ENCODE measurements around the gene CACNA1A. TPM values are rescaled to one million over a fixed set of nuclear protein-coding genes. Genes with fewer than 3 reads are reported as not detected.

The CACNA1A gene
- total and polyA plus RNA-seq, 2 of the 13 experiments (the other 11 are each of a cell fraction or from before 2014, with no cell fraction given) = not detected

DNA sequence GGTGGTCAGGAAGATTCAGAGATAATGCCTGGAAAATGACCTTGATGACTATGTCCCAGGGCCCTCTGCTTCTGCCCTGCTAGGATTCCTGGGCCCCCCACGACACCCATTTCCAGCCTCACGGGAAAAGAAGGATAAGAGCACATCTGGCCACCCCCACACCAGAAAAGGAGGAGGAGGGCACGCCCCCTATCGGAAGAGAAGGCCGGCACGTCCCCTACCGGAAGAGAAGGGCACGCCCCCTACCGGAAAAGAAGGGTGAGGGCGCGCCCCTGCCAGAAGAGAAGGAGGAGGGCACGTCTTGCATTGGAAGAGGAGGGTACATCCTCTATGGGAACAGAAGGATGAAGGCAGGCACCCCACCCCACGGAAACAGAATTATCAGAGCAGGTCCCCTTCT, 271.8 kb downstream of the CACNA1A start (continued):
- TF ChIP-seq PCBP2 (optimal IDR thresholded peaks at IDR 0.05; ENCODE audit: low read depth, low read length, poor library complexity, severe bottlenecking) (no peak), HNRNPL (IDR thresholded peaks at IDR 0.05; ENCODE audit: low read depth, low read length) (no peak), ZNF558 (CRISPR knock-in tag; IDR thresholded peaks at IDR 0.05; ENCODE audit: borderline replicate concordance) (no peak), ETV5 (CRISPR knock-in tag; IDR thresholded peaks at IDR 0.05; ENCODE audit: borderline replicate concordance) (peak; percentile 95), ZNF383 (CRISPR knock-in tag; IDR thresholded peaks at IDR 0.05; ENCODE audit: borderline replicate concordance) (no peak), DPF2 (CRISPR knock-in tag; IDR thresholded peaks at IDR 0.05; ENCODE audit: borderline replicate concordance, low read depth) (no peak), U2AF2 (IDR thresholded peaks at IDR 0.05; ENCODE audit: low read depth, low read length) (no peak), SP5 (CRISPR knock-in tag; IDR thresholded peaks at IDR 0.05; ENCODE audit: borderline replicate concordance, low read depth) (no peak), RCOR2 (CRISPR knock-in tag; IDR thresholded peaks at IDR 0.05) (no peak), TSC22D2 (CRISPR knock-in tag; IDR thresholded peaks at IDR 0.05; ENCODE audit: borderline replicate concordance) (no peak), TGIF2 (CRISPR knock-in tag; IDR thresholded peaks at IDR 0.05) (peak; percentile 59; the same call in 1 of the 2 replicates), HIVEP1 (CRISPR knock-in tag; IDR thresholded peaks at IDR 0.05) (no peak), NPAS2 (CRISPR knock-in tag; IDR thresholded peaks at IDR 0.05; ENCODE audit: borderline replicate concordance) (no peak)
- TF ChIP-seq, protein P1, sequence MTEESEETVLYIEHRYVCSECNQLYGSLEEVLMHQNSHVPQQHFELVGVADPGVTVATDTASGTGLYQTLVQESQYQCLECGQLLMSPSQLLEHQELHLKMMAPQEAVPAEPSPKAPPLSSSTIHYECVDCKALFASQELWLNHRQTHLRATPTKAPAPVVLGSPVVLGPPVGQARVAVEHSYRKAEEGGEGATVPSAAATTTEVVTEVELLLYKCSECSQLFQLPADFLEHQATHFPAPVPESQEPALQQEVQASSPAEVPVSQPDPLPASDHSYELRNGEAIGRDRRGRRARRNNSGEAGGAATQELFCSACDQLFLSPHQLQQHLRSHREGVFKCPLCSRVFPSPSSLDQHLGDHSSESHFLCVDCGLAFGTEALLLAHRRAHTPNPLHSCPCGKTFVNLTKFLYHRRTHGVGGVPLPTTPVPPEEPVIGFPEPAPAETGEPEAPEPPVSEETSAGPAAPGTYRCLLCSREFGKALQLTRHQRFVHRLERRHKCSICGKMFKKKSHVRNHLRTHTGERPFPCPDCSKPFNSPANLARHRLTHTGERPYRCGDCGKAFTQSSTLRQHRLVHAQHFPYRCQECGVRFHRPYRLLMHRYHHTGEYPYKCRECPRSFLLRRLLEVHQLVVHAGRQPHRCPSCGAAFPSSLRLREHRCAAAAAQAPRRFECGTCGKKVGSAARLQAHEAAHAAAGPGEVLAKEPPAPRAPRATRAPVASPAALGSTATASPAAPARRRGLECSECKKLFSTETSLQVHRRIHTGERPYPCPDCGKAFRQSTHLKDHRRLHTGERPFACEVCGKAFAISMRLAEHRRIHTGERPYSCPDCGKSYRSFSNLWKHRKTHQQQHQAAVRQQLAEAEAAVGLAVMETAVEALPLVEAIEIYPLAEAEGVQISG (CRISPR knock-in tag; IDR thresholded peaks at IDR 0.05) = peak; percentile 60
- TF ChIP-seq, protein P2, sequence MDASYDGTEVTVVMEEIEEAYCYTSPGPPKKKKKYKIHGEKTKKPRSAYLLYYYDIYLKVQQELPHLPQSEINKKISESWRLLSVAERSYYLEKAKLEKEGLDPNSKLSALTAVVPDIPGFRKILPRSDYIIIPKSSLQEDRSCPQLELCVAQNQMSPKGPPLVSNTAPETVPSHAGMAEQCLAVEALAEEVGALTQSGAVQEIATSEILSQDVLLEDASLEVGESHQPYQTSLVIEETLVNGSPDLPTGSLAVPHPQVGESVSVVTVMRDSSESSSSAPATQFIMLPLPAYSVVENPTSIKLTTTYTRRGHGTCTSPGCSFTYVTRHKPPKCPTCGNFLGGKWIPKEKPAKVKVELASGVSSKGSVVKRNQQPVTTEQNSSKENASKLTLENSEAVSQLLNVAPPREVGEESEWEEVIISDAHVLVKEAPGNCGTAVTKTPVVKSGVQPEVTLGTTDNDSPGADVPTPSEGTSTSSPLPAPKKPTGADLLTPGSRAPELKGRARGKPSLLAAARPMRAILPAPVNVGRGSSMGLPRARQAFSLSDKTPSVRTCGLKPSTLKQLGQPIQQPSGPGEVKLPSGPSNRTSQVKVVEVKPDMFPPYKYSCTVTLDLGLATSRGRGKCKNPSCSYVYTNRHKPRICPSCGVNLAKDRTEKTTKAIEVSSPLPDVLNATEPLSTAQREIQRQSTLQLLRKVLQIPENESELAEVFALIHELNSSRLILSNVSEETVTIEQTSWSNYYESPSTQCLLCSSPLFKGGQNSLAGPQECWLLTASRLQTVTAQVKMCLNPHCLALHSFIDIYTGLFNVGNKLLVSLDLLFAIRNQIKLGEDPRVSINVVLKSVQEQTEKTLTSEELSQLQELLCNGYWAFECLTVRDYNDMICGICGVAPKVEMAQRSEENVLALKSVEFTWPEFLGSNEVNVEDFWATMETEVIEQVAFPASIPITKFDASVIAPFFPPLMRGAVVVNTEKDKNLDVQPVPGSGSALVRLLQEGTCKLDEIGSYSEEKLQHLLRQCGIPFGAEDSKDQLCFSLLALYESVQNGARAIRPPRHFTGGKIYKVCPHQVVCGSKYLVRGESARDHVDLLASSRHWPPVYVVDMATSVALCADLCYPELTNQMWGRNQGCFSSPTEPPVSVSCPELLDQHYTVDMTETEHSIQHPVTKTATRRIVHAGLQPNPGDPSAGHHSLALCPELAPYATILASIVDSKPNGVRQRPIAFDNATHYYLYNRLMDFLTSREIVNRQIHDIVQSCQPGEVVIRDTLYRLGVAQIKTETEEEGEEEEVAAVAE (CRISPR knock-in tag; IDR thresholded peaks at IDR 0.05; ENCODE audit: borderline replicate concordance) = no peak
- TF ChIP-seq, protein P3, sequence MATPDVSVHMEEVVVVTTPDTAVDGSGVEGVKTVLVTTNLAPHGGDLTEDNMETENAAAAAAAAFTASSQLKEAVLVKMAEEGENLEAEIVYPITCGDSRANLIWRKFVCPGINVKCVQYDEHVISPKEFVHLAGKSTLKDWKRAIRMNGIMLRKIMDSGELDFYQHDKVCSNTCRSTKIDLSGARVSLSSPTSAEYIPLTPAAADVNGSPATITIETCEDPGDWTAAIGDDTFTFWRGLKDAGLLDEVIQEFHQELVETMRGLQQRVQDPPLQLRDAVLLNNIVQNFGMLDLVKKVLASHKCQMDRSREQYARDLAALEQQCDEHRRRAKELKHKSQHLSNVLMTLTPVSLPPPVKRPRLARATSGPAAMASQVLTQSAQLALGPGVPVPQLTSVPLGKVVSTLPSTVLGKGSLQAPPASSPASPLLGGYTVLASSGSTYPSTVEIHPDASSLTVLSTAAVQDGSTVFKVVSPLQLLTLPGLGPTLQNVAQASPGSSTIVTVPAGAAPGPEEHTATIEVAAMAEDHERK (CRISPR knock-in tag; IDR thresholded peaks at IDR 0.05; ENCODE audit: low read depth) = no peak
- TF ChIP-seq, protein P4, sequence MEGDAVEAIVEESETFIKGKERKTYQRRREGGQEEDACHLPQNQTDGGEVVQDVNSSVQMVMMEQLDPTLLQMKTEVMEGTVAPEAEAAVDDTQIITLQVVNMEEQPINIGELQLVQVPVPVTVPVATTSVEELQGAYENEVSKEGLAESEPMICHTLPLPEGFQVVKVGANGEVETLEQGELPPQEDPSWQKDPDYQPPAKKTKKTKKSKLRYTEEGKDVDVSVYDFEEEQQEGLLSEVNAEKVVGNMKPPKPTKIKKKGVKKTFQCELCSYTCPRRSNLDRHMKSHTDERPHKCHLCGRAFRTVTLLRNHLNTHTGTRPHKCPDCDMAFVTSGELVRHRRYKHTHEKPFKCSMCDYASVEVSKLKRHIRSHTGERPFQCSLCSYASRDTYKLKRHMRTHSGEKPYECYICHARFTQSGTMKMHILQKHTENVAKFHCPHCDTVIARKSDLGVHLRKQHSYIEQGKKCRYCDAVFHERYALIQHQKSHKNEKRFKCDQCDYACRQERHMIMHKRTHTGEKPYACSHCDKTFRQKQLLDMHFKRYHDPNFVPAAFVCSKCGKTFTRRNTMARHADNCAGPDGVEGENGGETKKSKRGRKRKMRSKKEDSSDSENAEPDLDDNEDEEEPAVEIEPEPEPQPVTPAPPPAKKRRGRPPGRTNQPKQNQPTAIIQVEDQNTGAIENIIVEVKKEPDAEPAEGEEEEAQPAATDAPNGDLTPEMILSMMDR (CRISPR knock-in tag; IDR thresholded peaks at IDR 0.05) = peak; percentile 88
- TF ChIP-seq, protein P5, sequence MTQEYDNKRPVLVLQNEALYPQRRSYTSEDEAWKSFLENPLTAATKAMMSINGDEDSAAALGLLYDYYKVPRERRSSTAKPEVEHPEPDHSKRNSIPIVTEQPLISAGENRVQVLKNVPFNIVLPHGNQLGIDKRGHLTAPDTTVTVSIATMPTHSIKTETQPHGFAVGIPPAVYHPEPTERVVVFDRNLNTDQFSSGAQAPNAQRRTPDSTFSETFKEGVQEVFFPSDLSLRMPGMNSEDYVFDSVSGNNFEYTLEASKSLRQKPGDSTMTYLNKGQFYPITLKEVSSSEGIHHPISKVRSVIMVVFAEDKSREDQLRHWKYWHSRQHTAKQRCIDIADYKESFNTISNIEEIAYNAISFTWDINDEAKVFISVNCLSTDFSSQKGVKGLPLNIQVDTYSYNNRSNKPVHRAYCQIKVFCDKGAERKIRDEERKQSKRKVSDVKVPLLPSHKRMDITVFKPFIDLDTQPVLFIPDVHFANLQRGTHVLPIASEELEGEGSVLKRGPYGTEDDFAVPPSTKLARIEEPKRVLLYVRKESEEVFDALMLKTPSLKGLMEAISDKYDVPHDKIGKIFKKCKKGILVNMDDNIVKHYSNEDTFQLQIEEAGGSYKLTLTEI (CRISPR knock-in tag; conservative IDR thresholded peaks at IDR 0.05) = no peak

All from HepG2 (cell line).